Keratinocyte (primary cell): ENCODE data around the gene TSACC.

Source experiments
- CTCF ChIP-seq, 3 experiments: IDR thresholded peaks in 1 of 3; conservative IDR thresholded peaks in 1 of 3; optimal IDR thresholded peaks in 1 of 3; 2 replicates in 2 of 3; 3 replicates in 1 of 3; pipeline versions ENCODE3 to v1.5.1; 2011; ENCODE audit warnings: low read length in 3 of 3, mild to moderate bottlenecking in 3 of 3, moderate library complexity in 2 of 3, control low read depth in 1 of 3, inconsistent platforms in 1 of 3; ENCODE audit not compliant: insufficient read depth in 2 of 3; ENCODE audit errors: extremely low read depth in 1 of 3
- EZH2 ChIP-seq: IDR thresholded peaks from one replicate; pipeline ENCODE4 v1.6.1; 2012; ENCODE audit warnings: inconsistent platforms, mild to moderate bottlenecking, low read length, moderate library complexity

DNA sequence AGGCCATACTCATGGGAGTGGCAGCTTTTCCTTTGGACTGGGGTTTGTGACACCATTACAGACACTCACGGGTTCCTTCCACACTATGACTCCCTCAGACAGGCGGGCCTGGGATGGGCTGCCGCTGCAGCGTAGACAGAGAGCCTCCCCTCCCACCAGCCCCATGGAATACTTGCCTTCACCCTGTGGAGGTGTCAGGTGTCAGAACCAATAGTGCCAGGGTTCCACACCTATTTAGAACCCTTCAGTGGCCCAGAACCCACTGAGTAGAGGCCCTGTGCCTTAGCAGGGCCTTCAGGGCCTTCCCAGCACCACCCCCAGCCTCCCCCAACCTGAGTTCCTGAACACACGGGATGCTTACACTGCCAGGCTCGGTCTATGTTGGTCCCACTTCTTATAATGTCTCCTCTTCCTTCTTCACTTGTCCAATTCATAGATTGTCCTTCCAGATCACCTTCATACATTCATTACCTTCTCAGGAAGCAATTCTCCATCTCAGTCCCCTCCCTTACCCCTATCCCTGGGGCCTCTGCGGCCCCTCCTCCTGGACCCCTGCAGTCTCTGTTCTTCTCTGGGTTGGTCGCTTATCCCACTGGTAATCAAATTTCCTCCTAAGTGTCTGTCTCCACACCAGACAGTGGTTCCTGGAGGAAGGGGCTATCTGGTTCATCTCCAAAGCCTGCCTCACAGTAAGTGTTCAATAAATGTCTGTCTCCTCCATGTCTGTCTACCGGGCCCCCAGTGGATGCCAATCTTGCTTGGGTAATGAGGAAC is 29.2 kb downstream of the TSACC start:
- TF ChIP-seq EZH2: no peak
- no peak for TF ChIP-seq CTCF (optimal IDR thresholded peaks at IDR 0.05 in 1 of 3, IDR thresholded peaks at IDR 0.05 in 1 of 3, conservative IDR thresholded peaks at IDR 0.05 in 1 of 3; ENCODE audit: extremely low read depth in 1 of 3, insufficient read depth in 2 of 3, low read length in 3 of 3)
